Body of pancreas (tissue), 4 donors: ENCODE data around the gene PKN1.

Experiments
- POLR2A ChIP-seq, 3 donors: fragments of 450-650 bp; IDR thresholded peaks; one replicate each; pipeline ENCODE4 v1.6.1; 2016; ENCODE audit warnings: antibody characterized with exemption in 3 of 3, mild to moderate bottlenecking in 2 of 3
- TF ChIP-seq, protein P1 (sequence below), 7 experiments: fragments of 450-650 bp in 4 of 7; fragments of 200-600 bp in 3 of 7; sonication (generic) in 3 of 7; IDR thresholded peaks; one replicate each; pipeline ENCODE4 v1.5.1; 2016 to 2019; ENCODE audit warnings: antibody characterized with exemption in 7 of 7

DNA sequence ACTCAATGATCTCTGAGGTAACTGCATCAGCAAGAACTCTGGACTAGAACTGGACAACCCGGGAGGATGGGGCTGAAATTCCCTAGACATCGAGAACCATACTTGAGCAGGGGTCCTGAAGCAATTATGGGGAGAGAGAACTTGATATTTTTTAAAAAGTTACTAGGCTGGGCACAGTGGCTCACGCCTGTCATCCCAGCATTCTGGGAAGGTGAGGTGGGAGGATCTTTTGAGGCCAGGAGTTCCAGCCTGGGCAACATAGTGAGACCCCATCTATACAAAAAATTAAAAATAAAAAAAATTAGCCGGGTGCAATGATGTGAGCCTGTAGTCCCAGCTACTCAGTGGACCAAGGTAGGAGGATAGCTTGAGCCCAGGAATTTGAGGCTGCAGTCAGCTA lies 87.4 kb downstream of the PKN1 start:
- TF ChIP-seq, protein P1, sequence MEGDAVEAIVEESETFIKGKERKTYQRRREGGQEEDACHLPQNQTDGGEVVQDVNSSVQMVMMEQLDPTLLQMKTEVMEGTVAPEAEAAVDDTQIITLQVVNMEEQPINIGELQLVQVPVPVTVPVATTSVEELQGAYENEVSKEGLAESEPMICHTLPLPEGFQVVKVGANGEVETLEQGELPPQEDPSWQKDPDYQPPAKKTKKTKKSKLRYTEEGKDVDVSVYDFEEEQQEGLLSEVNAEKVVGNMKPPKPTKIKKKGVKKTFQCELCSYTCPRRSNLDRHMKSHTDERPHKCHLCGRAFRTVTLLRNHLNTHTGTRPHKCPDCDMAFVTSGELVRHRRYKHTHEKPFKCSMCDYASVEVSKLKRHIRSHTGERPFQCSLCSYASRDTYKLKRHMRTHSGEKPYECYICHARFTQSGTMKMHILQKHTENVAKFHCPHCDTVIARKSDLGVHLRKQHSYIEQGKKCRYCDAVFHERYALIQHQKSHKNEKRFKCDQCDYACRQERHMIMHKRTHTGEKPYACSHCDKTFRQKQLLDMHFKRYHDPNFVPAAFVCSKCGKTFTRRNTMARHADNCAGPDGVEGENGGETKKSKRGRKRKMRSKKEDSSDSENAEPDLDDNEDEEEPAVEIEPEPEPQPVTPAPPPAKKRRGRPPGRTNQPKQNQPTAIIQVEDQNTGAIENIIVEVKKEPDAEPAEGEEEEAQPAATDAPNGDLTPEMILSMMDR (IDR thresholded peaks at IDR 0.05), result no peak
- no peak for TF ChIP-seq POLR2A (IDR thresholded peaks at IDR 0.05)
